ENCODE data around the gene PCDH12.

GRCh38 chr5:142006363-142007236, 48.6 kb upstream of the PCDH12 start:
- TF ChIP-seq EP300 (IDR thresholded peaks at IDR 0.05) (no peak), CTCF (IDR thresholded peaks at IDR 0.05) (no peak)
